Activated CD8-positive, alpha-beta memory T cell treated with anti-CD3 and anti-CD28 coated beads, Interleukin-2, amount 50 U/mL, for 48 hours (primary cell): Measurements from ENCODE around the gene HMG20B.
A peak's percentile ranks its signal among the peaks of the same experiment; 100 is the strongest.

Experiments
- DNase-seq: peaks from one replicate; pipeline ENCODE4 v3.0.0-alpha.2; 2020

Gene HMG20B

DNA sequence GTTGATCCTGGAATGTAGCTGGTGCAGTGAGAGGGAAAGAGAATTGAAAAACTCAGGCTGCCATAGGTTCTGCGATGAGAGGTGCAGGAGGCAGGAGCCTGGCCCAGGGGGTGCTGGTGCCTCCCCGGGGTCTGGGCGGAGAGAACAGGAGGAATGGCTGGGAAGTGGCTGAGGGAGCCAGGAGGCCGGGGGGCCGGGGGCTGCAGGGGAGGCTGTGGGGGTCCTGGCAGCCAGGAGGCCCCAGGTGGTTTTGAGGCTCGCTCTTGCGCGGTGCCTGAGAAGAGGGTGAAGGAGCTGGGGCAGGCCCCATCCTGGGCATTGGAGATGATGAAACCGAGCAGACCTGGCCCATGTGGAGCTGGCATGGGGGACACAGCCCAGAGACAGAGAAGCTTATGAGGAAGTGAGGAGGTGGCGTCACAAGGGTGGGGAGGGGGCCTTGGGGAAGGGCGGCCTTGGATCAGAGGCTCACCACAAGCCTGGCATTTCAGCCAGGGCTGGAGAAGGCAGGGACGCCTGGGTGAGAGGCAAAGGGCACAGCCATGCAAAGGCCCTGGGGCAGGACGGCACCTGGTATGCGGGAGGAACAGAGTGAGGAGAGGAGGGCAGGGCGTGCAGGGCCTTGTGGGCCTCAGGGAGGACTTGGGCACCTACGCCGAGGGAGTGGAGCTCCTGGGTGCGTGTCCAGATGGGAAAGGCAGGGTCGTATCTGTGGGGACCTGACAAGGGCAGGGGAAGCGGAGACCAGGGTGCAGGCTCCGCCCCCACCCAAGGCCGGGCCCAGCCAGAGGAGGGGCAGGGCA, 35.1 kb upstream of the HMG20B start:
- no peak for DNase-seq

DNA sequence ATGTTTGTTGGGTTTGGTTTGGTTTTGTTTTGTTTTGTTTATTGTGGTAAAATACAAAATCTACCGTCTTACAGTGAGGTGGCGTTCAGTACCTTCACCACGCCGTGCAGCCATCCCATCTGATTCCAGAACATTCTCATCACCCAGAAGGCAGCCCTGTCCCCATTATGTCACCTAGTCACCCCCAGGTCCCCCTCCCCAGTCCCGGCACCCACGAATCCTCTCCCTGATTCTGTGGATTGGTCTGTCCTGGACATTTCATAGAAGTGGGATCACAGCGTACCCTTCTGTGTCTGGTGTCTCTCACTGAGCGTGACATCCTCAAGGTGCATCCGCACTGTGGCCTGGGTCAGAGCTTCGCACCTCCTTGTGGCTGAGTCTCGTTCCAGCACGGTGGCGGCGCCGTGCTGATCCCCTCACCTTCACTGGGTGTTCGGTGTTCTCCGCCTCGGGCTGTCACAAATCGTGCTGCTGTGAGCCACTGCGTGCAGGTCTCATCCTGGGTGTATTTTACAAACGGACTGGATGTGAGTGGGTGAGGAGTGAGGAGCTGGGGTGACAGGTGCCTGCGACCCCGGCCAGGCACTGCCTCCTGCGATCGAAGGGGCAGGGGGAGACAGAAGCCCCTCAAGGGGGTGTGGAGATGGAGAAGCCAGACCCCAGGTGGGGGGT, 34.4 kb upstream of the HMG20B start:
- DNase-seq = no peak

DNA sequence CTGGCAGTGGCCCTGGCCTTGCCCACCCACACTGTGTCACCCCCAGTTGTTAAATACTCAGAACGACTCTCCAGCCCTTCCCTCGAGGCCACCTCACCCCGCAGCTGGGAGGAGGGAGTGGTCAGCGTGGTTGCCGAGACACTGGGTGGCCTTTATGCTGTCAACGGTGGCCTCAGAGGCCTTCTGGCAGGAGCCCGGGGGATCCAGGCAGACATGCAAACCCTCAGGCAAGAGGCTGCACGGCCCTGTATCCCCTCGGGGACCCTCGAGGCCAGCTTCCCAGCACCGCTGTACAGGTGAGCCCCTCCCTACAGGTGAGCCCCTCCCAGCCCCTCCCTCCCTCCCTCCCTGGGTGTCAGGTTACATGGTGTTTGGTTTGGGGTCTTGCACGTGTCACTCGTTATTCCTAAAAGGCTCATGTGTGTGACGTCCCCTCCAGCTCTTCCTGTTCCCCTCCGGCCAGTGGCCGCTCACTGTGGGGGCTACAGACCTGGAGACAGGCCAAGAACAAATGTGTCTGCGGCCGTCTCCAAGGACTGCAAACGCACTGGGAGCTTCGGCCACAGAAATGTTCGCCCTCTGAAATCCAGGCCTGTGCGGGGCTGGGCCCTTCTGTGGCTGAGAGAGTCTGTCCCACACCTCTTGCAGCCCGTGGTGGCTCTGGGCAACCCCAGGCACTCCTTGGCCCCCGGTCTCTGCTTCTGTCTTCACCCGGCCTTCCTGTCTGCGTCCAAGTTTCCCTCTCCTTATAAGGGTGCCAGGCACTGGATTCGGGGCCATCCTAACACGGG, 33.6 kb upstream of the HMG20B start, which contains the start of gene TEKTIP1:
Gene TEKTIP1, plus strand, starts transcription at position 210 of the 791 bp plus-strand sequence. Its CDS starts 4 bp downstream, at position 214.
- DNase-seq = no peak

DNA sequence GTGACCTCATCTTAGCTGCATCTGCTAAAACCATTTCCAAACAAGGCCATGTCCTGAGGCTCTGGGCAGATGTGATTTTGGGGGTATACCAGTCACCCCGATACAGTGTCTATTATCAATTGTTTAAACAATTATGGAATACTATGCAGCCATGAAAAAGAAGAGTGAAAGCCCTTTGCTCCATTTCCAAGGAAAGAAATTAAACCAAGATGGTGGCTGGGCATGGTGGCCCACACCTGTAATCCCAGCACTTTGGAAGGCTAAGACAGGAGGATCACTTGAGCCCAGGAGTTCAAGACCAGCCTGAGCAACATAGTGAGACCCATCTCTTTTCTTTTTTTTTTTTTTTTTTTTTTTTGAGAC, 33.0 kb upstream of the HMG20B start:
- no peak for DNase-seq

DNA sequence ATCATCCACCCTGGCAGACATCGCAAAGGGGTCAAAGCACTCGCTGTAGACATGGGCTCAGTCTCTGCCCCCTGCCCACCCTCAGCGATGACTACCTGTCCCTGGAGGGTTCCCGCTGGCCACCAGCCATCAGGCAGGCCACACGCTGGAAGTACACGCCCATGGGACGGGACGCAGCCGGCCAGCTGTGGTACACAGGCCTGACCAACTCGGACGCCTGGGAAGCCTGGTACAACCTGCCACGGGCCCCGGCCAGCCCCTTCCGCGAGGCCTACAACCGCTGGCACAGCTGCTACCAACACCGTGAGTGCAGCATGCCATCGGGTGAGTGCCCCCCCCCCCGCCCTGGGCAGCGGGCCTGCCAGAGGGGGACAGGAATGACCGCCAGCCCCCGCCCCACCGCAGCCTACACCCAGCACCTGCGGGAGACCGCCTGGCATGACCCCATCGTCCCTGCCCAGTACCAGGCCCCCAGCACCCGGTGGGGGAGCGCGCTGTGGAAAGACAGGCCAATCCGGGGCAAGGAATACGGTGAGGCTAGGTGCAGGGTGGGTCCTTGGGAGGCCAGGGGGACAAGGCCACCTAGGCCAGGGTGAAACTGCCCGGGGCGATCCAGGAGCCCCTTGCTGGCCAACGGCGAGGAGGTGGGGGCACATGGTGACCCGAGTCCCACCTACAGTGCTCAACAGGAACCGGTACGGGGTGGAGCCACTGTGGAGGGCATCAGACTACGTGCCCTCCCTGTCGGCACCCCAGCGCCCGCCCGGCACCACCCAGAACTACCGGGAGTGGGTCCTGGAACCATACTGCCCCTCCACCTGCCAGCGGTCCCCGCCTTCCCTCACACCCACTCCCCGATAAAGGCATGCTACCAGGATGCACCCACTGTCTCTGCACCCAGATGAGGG, 29.3 kb upstream of the HMG20B start:
- no peak for DNase-seq

DNA sequence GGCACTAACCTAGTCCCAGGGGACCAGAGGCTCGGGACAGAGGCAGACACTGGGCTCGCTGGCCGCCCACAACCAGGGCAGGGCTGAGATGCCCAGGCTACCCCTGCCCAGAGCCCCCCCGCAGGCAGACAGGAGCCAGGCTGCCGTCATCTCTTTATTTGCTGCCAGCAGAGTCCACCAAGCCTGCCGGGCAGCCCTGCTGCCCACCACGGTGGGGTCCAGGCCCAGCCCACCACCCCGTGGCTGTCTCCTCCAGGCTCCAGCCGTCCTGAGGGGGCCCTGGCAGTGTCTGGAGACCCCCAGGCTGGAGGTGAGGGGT, 28.7 kb upstream of the HMG20B start:
- no peak for DNase-seq

DNA sequence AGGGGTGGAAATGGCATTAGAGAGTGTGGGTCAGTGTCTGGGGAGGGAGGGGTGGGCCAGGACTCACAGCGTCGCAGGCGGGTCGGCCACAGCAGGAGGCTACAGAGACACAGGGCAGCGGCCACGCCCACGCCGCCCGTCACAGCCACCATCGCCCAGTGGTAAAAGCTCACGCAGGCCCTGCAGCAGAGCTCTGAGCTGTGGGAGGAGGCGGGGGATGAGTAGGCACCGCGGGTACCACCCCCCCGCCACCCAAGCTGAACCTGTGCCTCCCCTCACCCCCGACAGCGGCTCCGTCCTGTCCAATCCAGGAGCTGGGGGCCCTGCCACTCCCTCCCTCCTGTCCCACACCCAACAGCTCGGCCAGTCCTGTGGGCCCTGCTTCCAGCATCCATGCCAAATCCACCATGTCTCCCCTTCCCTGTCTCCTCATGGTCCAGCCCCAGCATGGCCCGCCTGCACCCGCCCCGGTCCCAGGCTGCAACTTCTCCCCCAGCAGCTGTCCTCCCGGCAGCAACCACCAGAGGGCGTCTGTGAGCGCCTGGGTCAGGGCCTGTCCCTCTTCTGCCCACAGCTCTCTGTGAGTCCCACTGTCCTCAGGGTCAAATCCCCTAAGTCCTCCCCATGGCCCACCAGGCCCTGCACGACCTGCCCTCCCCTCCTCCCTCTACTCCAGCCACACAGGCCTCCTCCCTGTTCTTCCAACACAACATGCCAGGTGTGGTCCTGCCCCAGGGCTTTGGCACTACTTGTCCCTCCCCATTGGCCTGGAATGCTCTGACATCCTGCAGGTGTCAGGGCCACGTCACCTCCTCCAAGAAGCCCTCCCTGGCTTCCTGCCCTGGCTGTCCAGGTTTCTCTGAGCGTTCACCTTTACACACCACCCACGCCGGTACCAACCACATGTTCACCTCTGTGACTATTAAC, 27.7 kb upstream of the HMG20B start:
- DNase-seq = peak; percentile 99

DNA sequence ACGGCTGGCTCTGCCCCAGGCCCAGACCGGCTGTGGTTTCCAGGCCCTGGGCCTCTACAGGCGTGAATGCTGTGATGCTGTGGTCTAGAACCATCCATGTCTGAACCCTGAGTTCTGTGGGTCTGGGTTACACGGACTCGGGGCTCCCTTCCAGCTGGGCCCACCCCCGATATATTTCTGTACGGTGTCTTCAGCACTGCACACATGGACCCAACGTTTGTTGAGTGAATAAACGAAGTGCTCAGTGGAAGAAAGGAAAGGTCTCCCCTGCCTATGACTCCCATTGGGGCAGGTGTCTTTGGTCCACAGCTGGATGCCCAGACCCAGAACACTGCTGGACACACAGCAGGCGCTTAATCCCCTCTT, 27.1 kb upstream of the HMG20B start:
- DNase-seq = no peak

DNA sequence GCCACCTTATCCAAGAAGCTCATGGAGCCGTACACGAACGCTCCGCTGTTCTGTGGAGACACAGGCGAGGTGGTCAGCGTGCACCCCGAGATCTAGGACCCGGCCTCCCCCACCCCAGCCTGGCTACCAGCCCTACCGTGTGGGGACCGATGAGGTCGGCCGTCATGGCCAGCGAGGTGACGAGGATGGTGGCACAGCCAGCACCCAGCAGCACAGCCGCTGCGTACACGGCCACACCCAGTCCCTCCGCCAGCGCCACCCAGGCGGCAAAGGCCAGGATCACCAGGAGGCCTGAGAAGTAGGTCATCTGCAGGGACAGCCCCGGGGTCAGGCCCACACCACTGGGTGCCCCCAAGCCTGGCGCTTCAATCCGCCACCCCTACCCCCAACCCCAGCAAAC, 26.6 kb upstream of the HMG20B start:
- no peak for DNase-seq

DNA sequence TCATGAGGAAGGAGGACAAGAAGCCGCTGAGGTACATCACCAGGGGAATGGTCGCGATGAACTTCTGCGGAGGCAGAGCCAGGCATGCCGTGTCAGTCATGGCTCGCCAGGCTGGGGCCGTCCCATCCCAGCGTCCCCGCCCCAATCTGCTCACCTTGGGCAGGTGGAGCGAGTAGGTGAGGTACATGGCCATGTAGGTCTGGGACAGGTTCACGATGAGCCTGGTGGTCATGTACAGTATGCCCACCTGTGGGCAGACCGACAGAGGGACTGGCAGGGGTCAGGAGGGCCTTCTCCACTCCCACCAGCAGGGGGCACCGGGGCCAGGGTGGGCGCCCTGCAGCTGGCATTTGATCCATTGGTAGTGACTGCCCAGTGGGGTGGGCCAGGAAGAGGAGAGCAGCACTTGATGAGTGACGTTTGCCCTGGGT, 25.4 kb upstream of the HMG20B start:
- peak; percentile 82 for DNase-seq

DNA sequence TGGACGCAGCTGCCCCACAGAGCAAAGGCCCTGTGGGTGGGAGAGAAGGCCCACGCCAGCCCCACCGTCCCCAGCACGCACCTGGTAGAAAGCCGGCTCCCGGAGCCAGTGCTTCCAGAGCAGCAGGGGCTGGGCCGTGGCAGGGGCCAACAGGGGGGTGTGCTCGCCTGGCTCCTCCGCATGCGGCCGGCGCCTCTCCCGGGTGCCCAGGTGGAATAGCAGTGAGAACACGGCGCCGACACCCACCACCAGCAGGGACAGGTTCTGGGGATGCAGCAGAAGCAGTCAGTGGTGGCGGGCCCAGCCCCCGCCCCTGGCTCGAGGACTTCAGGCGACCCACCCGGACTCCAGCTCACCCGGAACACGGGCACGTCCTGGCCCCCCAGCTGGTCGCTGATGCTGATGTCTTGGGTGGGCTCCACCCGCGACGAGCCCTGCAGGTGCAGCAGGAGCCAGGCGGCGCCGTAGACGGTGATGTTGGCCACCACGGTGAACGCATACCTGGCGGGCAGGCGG, 24.9 kb upstream of the HMG20B start:
- no peak for DNase-seq

DNA sequence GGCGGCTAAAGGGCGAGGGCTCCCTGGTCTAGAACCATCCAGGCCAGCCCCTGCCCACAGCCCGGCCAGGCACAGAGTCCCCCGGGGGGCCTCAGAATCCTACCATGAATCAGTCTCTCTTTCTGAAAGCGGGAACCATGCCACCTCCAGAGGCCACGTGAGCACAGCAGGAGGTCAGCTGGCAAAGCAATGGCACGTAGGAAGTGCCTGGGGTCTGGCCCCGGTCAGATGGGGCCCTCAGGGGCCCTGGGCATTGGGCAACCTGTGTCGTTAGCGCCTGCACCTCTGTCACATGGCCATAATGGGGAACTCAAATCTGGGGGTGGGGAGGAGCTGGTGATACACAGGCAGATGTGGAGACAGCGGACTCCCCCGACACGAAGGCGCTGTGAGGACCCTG, 24.1 kb upstream of the HMG20B start:
- no peak for DNase-seq

DNA sequence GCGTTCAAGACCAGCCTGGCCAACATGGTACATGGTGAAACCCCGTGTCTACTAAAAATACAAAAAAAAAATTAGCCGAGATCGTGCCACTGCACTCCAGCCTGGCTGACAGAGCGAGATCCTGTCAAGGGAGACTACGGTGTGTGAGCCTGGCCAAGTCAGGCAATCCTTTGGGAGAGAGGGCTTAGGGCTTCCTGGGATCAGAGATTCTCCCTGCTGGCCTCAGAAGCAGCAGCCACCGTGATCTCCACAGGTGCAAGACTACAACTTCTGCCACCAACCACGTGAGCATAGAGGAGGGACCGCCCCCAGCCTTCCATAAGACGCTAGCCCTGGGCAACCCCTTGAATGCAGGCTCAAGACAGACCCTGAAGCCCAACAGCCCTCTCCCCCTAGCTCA, 22.9 kb upstream of the HMG20B start:
- no peak for DNase-seq

DNA sequence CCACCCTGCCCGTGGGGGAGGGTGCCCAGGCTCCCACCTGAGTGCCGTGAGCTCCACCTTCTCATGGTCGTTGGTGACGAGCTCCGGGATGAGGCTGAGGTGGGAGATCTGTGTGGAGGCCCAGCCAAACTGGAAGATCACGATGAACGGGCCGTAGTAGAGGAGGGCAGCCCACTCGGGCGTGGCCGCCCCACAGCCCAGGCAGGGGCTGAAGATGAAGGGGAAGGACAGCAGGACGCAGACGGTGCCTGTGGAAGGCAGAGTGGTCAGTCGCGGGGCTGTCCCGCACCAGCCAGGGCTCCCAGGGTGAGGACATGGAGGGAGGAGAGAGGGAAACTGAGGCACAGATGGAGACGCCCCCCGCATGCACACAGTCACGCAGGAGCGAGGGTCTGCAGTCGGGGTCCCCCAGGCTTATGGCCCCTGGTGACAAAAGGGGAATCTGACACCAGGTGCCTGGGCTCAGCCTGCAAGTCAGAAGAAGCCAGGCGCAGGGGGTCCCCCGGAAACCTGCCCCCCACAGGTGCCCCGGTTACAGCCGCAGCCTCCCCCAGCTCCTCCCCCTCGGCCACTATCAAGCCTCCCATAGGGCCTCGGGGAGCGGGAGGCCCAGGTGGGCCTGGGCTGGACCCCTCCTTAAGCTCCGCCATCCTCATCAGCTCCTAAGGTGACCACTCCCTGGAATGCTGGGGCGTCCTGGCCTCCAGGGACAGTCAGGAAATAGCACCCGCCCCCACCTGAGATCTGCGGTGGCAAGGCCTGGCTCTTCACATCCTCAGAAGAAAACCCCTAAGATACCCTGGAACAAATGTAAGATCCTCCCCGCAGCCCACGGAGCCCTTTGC, 21.6 kb upstream of the HMG20B start:
- no peak for DNase-seq

DNA sequence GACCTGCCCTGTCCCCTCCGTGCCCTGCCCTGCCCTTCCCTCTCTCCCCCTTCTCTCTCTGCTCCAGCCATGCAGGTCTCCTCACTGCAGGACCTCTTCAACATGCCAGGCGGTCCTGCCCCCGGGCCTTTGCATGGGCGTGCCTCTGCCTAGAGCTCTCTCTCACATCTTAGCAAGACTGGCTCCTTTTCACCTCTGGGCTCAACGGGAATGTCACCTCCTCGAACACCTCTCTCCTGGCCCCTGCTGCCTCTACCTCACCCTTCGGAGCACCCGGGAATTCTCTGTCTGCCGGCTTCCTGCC, 21.0 kb upstream of the HMG20B start:
- DNase-seq = no peak

DNA sequence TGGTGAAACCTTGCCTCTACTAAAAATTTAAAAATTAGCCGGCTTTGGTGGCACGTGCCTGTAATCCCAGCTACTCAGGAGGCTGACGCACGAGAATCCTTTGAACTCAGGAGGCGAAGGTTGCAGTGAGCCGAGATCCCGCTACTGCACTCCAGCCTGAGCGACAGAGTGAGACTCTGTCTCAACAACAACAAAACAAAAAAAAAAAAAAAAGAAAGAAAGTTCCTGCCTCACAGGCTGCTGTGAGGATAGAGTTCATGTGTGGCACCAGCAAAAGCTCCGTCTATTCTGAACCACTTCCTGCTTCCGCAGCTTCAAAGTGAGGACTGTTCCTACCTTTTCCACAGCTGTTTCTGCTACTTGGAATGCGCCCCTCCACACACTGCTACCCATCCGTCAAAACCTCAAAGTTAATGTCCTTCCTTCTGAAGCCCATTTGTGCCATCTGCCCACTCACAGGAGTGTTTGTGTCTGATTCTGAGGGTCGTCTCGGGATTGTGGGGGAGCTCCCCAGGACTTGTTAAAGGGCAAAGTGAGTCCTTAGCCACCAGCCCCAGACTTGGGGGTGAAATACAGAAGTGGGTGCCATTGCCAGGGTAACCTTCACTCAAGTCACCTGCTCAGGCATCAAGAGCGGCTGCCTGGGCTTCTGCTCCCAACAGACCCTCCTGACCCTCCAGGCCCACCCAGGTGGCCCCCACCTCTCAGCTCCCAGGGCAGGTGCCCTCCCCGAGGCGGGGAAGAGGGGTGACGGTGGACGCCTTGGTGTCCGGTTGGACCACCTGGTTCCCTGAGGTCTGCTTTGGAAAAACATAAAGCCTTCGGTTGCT, 18.3 kb upstream of the HMG20B start:
- no peak for DNase-seq

DNA sequence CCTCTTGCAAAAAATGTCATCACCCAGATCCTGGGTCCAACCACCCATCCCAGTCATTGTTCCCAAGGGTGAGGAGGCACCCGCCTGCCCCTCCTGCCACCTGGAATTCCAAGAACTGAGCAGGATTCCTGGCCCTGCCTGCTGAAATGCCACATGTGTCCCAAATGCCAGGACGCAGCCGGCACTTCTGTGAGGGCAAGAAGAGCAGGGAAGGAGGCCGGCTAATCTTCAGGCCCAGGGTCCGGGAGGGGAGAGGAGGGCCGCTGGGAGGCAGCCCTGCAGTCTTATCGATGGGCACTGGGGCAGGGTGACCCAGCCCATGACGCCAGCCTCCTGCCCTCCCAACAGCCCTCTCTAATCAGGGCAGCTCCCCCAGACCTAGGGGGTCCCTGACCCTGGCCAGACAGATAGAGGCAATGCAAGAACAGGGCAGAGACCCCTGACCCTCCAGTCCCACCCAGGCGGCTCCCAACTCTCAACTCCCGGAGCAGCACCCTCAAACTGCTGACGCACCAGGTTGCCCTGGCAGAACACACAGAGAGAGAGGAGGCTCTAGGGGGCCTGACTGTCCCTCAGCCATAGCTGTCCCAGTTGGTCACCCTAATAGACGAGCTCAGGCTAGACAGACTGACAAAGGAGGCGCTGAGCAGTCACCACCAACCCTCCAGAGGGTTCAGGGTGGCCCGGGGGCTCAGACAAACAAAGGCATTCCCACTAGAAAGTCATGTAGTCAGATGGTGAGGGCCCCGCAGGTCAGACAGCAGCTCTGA, 16.9 kb upstream of the HMG20B start:
- no peak for DNase-seq

DNA sequence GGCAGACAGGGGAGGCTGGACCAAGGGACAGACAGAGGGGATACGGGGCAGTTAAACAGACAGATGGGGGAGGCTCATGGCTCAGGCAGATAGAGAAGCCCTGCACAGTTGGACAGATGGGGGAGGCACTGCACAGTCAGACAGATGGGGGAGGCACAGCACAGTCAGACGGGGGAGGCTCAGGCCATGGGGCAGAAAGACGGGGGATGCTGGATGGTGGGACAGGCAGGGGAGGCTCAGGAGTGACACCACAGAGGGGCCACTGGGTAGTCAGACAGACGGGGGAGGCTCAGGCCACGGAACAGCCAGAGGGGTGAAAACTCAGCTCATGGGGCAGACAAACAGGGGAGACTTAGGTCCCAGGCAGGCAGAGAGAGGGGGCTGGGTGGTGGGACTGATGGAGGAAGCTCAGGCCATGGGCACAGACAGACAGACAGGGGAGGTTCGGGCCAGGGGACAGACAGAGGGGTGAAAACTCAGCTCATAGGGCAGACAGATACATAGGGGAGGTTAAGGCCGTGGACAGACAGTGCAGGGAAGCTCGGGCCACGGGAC, 16.2 kb upstream of the HMG20B start:
- no peak for DNase-seq
